GM19455 (cell line): Measurements from ENCODE around the gene PPP1R26.
"Not testable (repeated sequence)": the region's sequence is repeated elsewhere in the genome, so short reads cannot be mapped to it uniquely, and the experiment has no call there.

Source experiments
- ATAC-seq: cut with Tn5 transposase; IDR thresholded peaks from one replicate; pipeline ENCODE4 v1.9.1; 2021; ENCODE audit not compliant: unreplicated experiment

The PPP1R26 gene

DNA sequence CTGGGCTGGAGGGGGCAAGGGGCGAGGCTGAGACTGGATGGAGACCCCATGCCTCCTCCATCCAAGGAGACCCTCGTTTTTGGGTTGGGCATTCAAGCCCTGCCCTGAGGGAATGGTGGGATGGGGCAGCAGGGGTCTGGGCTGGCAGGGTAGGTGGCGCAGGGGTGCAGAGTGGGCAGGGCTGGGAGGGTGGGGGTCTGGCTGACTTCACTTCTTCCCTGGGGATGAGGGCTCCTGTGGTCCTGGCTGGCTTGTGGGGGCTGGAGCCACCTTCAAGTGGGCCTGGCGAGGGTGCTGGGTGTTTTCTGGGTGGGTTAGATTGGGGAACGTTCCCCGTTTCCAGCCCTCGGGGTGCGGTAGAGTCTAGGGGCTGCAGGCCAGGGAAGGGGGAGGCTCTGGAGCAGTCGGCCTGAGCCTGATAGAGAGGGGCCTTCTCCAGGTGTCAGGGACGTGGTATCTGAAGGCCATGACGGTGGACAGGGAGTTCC, 42.1 kb downstream of the PPP1R26 start:
- ATAC-seq = no peak

DNA sequence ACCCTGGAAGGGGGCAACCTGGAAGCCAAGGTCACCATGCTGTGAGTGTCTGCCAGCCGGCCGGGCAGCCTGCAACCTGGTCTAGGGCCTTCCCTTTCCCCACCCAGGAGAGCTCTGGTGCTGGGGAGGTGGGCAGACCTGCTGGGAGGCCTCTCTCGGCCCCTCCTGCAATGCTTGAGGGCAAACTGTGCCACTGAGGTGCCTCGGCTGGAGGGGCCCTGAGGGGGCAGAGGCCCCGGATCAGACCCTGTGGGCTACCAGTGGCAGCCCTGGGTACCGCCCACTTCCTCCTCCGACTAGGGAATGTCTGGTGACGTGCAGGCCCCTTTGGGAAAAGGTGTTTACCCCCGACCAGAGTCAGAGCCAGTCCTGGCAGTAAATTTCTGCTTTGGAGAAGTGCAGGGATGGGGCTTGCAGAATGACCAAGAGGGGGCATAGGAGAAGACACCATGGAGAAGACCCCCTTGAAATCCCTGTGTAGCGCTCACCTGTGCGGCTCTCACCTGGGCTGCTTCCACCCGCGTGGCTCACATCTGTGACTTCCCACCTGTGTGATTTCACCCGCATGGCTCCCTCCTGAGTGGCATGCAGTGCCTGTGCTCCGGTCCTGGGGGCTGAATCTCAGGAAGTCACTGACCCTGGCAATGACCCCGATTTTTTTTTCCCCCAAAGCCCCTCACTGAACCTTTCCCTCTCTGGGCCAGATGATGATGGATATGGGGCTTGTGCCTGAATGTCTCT, 42.7 kb downstream of the PPP1R26 start:
- no peak for ATAC-seq

DNA sequence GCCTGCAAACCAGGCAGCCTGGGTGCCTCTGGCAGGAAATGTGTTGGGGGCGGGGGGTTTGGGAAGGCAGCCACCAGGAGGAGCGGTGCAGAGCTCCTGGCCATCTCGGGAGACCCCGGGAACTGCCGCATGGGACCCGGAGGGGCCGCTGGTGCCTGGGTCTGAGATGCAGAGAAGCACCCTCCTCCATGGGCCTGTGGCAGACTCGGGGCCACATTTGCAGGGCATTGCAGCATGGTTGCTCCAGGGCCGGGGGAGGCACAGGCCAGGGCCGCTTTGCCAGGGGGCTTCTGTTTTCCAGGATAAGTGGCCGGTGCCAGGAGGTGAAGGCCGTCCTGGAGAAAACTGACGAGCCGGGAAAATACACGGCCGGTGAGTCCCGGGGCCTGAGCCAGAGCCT, 43.3 kb downstream of the PPP1R26 start:
- no peak for ATAC-seq

DNA sequence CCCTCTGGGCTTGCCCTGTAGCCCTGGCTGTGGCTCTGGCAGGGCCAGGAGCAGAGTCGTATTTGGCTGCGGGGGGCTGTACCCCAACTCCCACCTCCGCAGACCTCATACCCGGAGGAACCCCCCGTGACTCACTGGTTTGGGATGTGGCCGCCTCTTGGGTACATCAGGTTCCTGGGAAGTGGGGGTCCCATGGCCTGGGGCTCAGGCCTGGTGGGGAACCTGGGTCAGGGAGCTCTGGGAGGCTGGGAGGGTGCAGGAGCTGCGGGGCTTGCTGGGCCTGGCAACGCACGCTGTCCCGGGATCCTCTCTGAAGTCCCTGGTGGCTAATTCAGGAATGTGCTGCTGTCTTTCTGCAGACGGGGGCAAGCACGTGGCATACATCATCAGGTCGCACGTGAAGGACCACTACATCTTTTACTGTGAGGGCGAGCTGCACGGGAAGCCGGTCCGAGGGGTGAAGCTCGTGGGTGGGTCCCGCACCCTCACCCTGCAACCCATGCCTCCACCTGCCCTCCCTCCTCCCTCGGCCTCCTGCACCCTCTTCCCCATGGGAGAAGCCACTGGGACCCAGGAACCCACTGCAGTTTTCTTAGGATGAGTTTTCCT, 44.0 kb downstream of the PPP1R26 start:
- no peak for ATAC-seq

DNA sequence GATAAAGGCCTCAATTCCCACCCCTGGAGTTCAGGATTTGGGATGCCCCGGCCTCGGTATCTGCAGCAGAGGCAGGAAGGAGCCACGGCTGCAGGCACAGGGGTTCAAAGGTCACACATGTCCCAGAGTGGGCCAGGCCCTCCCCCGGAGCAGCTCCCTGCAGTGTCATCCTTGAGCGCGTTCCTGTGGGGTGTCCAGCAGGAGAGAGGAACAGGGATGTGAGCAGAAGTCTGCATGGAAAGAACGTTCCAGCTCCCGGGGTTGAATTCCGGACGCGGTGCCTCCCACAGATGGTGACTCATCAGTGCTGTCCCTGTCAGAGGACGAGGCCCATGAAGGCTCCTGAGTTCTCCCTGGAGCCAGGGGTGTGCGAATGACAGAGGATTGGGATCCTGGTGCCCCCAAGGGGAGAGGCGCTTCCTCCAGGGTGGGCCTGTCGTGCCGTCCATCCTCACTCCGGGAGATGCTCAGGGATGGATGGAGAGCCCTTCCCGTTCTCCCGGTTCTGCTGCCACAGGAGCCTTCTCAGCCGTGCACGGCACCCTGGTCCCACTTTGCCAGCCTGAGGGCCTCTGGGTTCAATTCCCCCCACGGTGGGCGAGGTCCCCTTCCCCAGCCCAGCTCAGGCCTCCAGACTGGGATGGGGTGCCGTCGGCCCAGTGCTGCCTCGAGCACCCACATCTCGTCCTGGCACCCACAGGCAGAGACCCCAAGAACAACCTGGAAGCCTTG, 44.7 kb downstream of the PPP1R26 start:
- ATAC-seq = no peak

DNA sequence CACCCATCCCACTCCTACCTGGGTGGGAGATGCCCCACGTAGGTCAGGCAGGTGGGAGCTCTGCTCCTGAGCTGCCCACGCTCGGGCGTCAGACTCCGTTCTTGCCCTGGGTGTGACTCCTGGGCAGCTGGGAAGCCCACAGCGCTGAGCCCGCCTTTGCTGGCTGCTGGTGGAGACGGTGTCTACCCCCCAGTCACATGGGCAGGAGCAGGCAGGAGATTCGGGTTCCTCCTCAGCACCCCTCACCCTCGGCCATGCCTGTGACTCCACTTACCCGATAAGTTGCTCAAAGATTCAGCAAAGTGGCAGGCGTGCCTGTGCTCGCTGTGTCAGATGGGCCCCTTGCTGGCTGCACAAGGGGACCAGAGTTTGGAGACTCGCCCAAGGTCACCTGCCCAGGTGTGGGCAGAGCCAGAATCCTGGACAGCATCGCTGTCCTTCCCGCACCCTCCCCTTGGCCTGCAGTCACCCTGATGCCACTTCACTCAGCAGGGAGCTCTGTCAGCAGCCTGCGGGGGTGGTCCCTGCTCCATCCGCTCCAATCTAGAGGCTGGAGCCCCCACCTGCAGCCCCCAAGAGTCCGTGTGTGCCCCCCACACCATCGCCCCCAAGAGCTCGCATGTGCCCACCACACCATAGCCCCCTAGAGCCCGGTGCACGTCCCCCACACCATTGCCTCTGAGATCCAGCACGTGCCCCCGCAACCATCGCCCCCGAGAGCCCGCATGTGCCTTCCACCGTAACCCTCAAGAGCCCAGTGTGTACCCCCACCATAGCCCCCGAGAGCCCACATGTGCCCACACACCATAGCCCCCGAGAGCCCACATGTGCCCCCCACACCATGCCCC, 45.9 kb downstream of the PPP1R26 start:
- no peak for ATAC-seq

DNA sequence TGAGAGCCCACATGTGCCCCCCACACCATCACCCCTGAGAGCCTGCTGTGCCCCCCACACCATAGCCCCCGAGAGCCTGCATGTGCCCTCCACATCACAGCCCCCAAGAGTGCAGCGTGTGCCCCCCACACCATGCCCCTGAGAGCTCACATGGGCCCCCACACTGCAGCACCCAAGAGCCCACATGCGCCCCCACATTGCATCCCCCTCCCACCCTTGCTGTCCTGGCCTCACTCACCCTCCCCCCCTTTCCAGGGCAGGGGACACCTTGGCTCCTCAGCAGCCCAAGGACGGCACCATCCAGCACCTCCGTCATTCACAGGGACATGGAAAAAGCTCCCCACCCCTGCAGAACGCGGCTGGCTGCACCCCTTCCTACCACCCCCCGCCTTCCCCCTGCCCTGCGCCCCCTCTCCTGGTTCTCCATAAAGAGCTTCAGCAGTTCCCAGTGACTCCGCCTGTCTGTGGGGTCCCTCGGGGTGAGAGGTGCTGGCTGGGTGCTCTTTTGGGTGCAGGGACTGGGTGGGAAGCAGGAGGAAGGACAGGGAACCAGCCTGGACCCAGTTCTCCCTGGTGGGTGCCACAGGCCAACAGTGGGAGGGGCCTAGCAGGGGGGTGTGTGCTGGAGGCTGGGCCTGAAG, 46.6 kb downstream of the PPP1R26 start:
- ATAC-seq = no peak

DNA sequence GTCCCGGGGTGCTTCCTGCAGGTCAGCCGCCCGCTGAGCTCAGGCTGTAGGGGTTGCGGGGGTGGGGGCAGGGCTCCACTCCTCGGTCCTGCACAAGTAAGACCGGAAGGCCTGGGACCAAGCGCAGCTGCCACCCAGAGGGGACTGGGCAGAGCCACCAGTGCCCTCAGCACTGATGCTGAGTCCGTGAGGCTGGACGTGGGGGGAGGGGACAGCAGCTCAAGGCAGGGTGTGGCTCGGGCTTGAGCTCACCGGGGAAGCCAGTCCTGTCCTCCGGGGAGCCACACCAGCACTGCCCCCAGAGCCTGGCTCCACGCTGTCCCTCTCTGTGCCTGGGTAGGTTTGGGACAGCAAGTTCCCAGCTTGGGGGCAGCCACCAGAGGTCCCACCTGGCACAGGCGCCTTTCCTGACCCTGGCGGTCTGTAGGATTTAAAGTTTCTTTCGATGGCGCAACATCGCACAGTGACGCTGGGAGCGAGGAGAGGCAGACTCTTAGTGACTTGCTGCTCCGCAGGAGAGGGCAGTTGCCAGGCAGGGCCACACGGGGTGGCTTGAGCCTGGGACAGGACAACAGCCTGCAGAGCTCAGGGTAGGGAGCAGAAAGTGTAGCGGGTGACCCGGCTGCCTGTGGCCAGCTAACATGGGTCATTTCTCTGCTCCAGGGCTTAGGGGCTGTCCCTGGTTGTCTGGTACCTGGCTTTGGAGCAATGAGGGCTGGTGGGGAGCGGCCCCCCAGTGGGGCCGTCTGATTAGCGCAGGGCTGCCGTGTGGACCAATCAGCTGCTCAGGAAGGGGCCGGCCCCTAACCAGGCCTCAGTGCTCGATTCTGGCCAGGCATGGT, 47.4 kb downstream of the PPP1R26 start:
- ATAC-seq = no peak

DNA sequence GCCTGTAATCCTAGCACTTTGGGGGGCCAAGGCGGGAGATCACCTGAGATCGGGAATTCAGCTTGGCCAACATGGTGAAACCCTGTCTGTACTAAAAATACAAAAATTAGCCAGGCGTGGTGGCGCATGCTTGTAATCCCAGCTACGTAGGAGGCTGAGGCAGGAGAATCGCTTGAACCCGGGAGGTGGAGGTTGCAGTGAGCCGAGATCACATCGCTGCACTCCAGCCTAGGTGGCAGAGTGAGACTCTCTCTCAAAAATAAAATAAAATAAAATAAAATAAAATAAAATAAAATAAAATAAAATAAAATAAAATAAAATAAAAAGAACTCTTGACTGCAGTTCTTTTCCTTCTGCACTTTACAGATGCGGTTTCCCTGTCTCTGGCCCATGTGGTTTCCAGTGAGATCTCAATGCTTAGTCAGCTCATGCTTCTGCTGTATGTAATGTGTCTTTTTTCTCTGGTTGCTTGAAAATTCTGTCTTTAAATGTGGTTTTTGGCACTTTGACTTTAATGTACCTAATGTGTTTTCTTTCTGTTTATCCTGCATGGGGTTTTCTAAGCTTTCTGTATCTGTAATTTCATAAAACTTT, 49.4 kb downstream of the PPP1R26 start:
- not testable (repeated sequence) for ATAC-seq

DNA sequence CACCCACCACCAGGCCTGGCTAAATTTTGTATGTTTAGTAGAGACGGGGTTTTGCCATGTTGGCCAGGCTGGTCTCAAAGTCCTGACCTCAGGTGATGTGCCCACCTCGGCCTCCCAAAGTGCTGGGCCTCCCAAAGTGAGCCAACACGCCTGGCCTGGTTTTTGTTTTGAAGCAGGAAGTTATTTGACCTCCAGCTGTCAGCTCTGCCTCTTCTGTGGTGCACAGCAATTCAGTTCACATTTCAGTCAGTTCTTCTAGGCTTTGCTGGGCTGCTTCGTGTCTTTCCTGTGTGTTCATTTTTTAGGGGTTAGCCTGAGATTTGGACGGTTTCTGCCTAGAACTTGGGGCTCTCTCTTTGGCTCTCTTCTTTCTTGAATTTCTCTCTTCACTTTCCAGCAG, 50.6 kb downstream of the PPP1R26 start:
- no peak for ATAC-seq

DNA sequence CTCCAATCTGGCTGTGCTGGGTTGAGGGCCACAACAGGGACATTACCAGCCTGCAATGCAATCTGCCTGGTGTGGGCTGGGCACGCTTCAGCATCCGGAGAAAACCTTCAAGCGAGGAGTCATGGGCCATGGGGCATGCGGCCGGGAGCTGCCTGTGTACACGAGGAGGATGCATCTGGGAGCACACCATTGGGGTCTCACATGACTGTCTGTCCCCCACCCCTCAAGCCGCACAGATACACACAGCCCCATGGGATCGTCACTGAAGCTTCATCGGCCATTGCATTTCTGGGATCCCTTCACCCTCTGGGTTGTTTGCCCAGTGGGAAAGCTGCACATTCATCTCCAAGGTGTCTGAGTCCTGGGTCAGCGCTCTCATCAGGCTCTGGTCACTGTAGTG, 51.5 kb downstream of the PPP1R26 start:
- ATAC-seq = no peak

DNA sequence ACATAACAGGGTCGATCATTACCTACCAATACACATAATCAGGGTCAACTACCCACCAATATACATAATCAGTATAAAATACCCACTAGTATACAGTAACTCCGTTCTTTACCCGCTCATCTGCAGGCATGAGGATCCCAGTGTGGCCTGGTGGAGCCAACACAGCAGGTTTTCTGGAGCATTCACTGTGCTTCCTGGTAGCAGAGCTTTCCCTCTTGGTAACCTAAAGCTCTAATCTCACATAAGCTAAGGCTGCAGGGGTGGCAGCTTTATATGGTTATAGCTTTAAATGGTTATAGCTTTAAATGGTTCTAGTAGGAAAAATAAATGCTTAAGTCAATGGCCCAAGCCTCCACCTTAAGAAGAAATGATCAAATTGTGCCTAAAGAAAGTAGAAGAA, 53.5 kb downstream of the PPP1R26 start:
- no peak for ATAC-seq

DNA sequence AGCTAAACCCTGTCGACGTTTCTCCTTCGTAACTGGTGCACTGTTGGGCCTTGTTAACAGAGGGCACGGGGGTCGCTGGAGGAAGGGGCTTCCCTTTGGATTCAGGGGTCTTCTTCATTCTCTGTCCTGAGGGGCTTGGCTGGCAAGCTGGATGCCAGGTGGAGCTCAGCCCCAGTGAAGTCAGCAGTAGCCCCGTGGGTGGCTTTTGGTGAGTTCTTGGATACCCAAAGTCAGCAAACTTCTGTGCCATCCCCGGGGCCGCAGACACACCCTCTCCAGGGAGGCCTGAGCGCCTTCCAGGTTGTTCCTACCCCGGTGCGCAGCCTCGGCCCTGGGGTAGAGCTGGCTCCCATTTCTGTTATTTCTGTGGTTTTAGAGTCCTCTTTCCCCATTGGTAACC, 54.1 kb downstream of the PPP1R26 start:
- no peak for ATAC-seq

DNA sequence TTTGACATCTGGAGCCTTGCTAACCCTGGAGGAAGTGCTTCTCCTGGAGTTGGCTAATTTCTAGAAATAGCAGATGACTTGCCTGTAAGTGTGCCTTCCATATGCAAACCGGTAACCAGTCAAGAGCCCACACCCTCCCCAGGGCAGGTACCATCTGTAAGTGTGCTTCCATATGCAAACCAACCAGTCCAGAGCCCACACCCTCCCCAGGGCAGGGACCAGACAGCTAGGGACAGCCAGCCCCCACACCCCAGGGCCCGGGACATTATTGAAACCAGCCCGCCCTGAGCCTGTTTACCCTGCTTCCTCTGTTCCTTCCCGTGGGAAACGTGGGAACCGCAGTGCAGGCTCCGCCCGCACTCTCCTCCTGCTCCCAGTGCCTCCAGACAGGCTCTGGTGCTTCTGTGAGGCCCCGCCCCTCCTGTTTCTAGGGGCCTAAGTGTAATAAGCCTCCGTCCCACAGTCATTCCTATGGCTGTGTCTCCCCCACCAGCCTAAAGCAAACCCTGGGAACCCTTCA, 54.7 kb downstream of the PPP1R26 start:
- not testable (repeated sequence) for ATAC-seq

DNA sequence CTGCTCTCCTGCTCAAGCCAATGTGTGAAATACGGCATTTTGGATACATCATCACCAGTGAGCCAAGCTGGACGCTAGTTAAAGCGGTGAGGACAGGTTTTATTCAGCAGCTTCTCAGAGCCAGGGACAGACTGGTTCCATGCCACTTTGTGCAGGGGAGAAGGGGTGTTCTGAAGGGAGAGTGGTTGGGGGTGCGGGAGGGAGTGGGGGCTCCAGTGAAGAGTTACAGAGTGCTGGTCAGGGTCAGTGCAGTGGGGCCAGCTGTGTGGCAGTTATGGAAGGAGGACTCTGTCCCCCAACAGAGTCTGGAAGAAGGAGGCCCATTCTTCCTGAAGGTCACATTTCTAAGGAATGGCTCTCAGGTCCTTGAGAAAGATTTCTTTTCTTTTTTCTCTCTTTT, 55.2 kb downstream of the PPP1R26 start:
- not testable (repeated sequence) for ATAC-seq

DNA sequence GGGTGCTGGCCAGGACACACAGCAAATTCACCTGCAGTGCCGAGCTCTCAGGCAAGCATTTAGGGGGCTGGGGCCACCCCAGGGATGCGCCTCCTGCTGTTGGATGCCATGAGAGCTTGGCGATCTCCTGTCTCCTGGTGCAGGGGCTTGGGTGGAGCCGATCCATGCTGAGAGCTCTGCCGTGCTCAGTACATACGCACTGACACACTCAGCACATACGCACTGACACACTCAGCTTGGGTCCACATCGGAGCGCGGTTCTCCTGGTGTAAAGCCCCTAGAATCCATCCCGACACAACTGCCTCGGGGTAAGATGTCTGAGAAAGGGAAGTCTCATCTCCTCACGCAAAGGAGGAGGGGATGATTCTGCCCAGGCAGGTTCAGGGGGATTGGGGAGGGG, 56.0 kb downstream of the PPP1R26 start:
- not testable (repeated sequence) for ATAC-seq

DNA sequence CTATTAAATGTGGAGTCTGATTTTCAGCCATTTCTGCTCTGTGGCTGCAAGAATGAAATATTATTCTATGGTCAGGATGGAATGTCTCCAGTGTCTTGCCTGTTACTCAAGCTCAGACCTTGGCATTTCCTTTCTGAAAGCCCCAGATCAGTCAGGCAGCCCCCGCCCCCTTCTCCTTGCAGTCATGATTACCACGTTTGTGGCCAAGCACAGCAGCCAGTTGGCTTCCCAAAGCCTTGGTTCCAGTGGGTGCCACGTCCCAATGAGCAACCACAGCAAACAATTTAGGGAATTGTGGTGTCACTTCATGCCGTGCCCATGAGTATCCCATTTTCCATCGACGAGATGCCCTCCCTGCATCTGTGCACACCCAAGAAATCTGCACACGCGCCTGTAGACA, 56.6 kb downstream of the PPP1R26 start:
- ATAC-seq = no peak
